Measurements from ENCODE around the gene B4GALT5.
A peak's percentile ranks its signal among the peaks of the same experiment; 100 is the strongest.
"Not testable (repeated sequence)": the region's sequence is repeated elsewhere in the genome, so short reads cannot be mapped to it uniquely, and the experiment has no call there.

B4GALT5 gene
- long read RNA-seq, partial matches to known transcripts: 0 of 5 reads
- long read RNA-seq, other reads (novel, unspliced or antisense): 5 of 5 reads

DNA sequence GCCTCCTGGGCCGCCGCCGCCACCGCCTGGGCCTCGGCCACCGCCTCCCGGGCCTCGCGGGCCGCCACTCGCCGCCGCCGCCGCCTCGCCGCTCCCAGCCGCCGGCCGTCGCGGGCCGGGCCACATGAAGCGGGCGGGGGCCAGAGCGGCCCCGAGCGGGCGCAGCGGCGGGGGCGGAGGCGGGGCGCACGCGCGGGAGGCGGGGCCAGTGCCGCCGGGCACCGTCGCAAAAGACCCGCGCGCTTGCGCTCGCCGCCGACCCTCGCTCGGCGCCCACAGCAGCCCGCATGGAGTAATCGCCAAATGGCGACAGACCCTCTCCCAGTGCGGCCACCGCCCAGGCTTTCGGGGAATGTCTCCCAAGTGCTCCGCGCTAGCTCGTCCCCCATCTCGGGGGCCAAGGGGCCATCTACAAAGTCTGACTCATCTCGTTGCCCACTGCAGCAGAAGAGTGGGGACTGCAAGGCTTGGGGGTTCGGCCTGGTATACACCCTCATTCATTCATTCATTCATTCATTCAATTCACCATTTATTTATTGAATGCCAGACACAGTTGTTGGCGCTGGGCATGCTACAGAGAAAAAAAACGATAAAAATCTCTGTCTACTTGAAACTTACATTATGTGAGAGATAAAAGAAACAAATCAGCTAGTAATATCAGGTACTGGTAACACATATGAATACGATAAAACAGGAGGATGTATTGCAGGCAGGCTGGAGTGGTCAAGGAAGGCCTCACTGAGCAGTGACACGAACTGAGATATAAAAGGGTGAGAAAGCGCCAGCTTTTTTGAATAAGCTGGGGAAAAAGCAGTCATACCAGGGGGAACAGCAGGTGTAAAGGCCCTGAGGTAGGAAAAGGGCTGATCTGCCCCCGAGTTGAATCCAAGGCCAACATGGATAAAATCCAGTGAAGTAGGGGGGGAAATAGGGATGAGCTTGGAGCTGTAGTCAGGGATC lies at the start of gene B4GALT5:
B4GALT5 (minus strand) TSS at position 126 of the 960 bp plus-strand sequence. CDS start 188 bp downstream, outside the sequence.
- Histone ChIP-seq H3K4me3 (replicated peaks; ENCODE audit: insufficient read depth, low read length) (peak within 1 kb of the TSS; percentile 82), H3K27me3 (ENCODE audit: insufficient read depth, poor library complexity, severe bottlenecking) (no peaks in the 10 kb centered on the region), H3K27ac (replicated peaks) (peak within 1 kb of the TSS; percentile 99)
- DNase-seq (ENCODE audit: low read depth in 1 of 2, low spot score in 1 of 2): peak; percentile 86 to 90
- TF ChIP-seq POLR2AphosphoS5 (IDR thresholded peaks at IDR 0.05; ENCODE audit: low read depth) (peak; percentile 60; the same call in 1 of the 2 replicates), CTCF (IDR thresholded peaks at IDR 0.05; ENCODE audit: insufficient read depth, low read length) (no peak), REST (IDR thresholded peaks at IDR 0.05; ENCODE audit: insufficient replicate concordance, low read depth) (peak; percentile 33)

- H3K27ac ChIP-seq (replicated peaks): peak overlapping the region; percentile 87
- H3K4me3 ChIP-seq (replicated peaks; ENCODE audit: insufficient read depth, low read length): no peak overlapping the region
- no peak for DNase-seq (ENCODE audit: low read depth in 1 of 2, low spot score in 1 of 2)
- H3K27me3 ChIP-seq (ENCODE audit: insufficient read depth, poor library complexity, severe bottlenecking): no peaks in the 10 kb centered on the region
- TF ChIP-seq REST (IDR thresholded peaks at IDR 0.05; ENCODE audit: insufficient replicate concordance, low read depth) (no peak), CTCF (IDR thresholded peaks at IDR 0.05; ENCODE audit: insufficient read depth, low read length) (no peak), POLR2AphosphoS5 (IDR thresholded peaks at IDR 0.05; ENCODE audit: low read depth) (no peak), SPI1 (IDR thresholded peaks at IDR 0.05; ENCODE audit: borderline replicate concordance, low read depth) (no peak), GABPA (IDR thresholded peaks at IDR 0.05; ENCODE audit: low read depth) (no peak)
Measured at GRCh38 chr20:49762940-49763766, 49.5 kb upstream of the B4GALT5 start.

DNA sequence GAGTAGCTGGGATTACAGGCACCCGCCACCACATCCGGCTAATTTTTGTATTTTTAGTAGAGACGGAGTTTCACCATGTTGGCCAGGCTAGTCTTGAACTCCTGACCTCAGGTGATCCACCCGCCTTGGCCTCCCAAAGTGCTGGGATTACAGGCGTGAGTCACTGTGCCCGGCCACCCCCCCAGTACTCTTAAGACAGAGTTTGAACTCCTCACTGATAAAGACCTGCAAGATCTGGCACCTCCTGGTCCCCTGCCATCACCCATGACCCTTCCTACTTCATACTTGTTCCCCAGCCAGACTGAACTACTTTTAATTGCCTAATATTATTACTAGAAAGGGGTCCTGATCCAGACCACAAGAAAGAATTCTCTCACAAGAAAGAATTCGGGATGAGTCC lies 48.2 kb upstream of the B4GALT5 start:
- H3K27ac ChIP-seq (replicated peaks); DNase-seq (ENCODE audit: low read depth in 1 of 2, low spot score in 1 of 2); H3K4me3 ChIP-seq (replicated peaks; ENCODE audit: insufficient read depth, low read length); H3K27me3 ChIP-seq (ENCODE audit: insufficient read depth, poor library complexity, severe bottlenecking): not testable (repeated sequence)
